Measurements from ENCODE around the gene MAPK12.

GRCh38 chr22:50261615-50262459 lies at the start of gene MAPK12:
- no peak for TF ChIP-seq CTCF (IDR thresholded peaks at IDR 0.05)
- no peak for TF ChIP-seq POLR2A (IDR thresholded peaks at IDR 0.05)
